SIG-M5 treated with dmso at 0.1 percent for 504 hours (cell line): ENCODE data around the gene GNG10.

ENCODE experiments used
- DNase-seq: peaks from one replicate; lab custom pipeline; 2025; ENCODE audit not compliant: unreplicated experiment; lab: John Stamatoyannopoulos, UW

Gene GNG10

DNA sequence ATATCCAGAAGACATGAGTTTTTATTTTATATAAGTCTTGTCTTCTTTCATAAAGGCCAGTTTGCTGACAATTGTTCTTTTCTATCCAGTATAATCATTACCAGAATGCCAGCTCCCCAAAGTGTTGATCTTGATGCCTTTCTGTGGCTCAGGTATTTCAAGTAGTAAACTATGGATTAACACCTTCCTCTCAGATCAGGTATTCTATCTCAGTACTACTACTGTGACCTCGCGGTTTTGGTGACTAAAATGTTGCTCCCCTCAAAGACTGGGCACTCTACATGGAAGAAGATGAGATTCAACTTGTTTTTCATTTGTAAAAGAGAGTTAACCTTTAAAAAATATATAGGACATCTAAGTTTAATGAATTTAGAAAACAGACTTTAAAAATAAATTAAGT is 58.1 kb downstream of the GNG10 start:
- no peak for DNase-seq
